ENCODE data around the gene CES3.
"Not testable (repeated sequence)": the region's sequence is repeated elsewhere in the genome, so short reads cannot be mapped to it uniquely, and the experiment has no call there.

Gene CES3

GRCh38 chr16:66926961-66927436, 34.1 kb upstream of the CES3 start:
- DNase-seq (ENCODE audit: low read depth, low spot score), result peak; percentile 26

- no peak for DNase-seq (ENCODE audit: low read depth, low spot score)
Observed at GRCh38 chr16:66927918-66928649, 33.0 kb upstream of the CES3 start.

- no peak for DNase-seq (ENCODE audit: low read depth, low spot score)
Observed at GRCh38 chr16:66928702-66929388, 32.2 kb upstream of the CES3 start.

- no peak for DNase-seq (ENCODE audit: low read depth, low spot score)
Observed at GRCh38 chr16:66930189-66930588, 30.9 kb upstream of the CES3 start.

- no peak for DNase-seq (ENCODE audit: low read depth, low spot score)
Observed at GRCh38 chr16:66931665-66932064, 29.4 kb upstream of the CES3 start.

GRCh38 chr16:66932076-66932475, 29.0 kb upstream of the CES3 start:
- no peak for DNase-seq (ENCODE audit: low read depth, low spot score)

- DNase-seq (ENCODE audit: low read depth, low spot score), result no peak
Observed at GRCh38 chr16:66933776-66934137, 27.3 kb upstream of the CES3 start.

- DNase-seq (ENCODE audit: low read depth, low spot score), result peak; percentile 58
Observed at GRCh38 chr16:66934138-66934838, 26.8 kb upstream of the CES3 start, which contains the start of gene CIAO2B. CIAO2B (minus strand) TSS chr16:66934402; CDS start chr16:66934364, 38 bp downstream.

GRCh38 chr16:66934839-66935313, 26.2 kb upstream of the CES3 start:
- not testable (repeated sequence) for DNase-seq (ENCODE audit: low read depth, low spot score)

- DNase-seq (ENCODE audit: low read depth, low spot score), result no peak
Observed at GRCh38 chr16:66935314-66936011, 25.6 kb upstream of the CES3 start, which contains the start of gene CES2. CES2 (plus strand) TSS chr16:66935516; CDS start chr16:66935636, 120 bp downstream.

GRCh38 chr16:66936462-66936861, 24.6 kb upstream of the CES3 start:
- DNase-seq (ENCODE audit: low read depth, low spot score), result no peak

- DNase-seq (ENCODE audit: low read depth, low spot score), result no peak
Observed at GRCh38 chr16:66936889-66937554, 24.0 kb upstream of the CES3 start.

GRCh38 chr16:66937725-66938337, 23.2 kb upstream of the CES3 start:
- no peak for DNase-seq (ENCODE audit: low read depth, low spot score)

- no peak for DNase-seq (ENCODE audit: low read depth, low spot score)
Observed at GRCh38 chr16:66939366-66939765, 21.7 kb upstream of the CES3 start.

- no peak for DNase-seq (ENCODE audit: low read depth, low spot score)
Observed at GRCh38 chr16:66940236-66940635, 20.8 kb upstream of the CES3 start.

- no peak for DNase-seq (ENCODE audit: low read depth, low spot score)
Observed at GRCh38 chr16:66942981-66943380, 18.1 kb upstream of the CES3 start.

- no peak for DNase-seq (ENCODE audit: low read depth, low spot score)
Observed at GRCh38 chr16:66943426-66944053, 17.5 kb upstream of the CES3 start.

GRCh38 chr16:66944054-66944441, 17.0 kb upstream of the CES3 start:
- no peak for DNase-seq (ENCODE audit: low read depth, low spot score)

GRCh38 chr16:66944971-66945370, 16.1 kb upstream of the CES3 start:
- DNase-seq (ENCODE audit: low read depth, low spot score), result not testable (repeated sequence)

- no peak for DNase-seq (ENCODE audit: low read depth, low spot score)
Observed at GRCh38 chr16:66945939-66946338, 15.1 kb upstream of the CES3 start.
